IPS-NIHi7 (cell line): ENCODE results near the gene HS3ST2.
"Not testable (repeated sequence)": the region's sequence is repeated elsewhere in the genome, so short reads cannot be mapped to it uniquely, and the experiment has no call there.

Experiments
- DNase-seq: peaks from one replicate; pipeline ENCODE4 v3.0.0; 2012; ENCODE audit warnings: mixed read lengths; ENCODE audit errors: extremely low spot score

The HS3ST2 gene

GRCh38 chr16:22878955-22879354, 65.0 kb downstream of the HS3ST2 start:
- DNase-seq = no peak

GRCh38 chr16:22879466-22879865, 65.5 kb downstream of the HS3ST2 start:
- no peak for DNase-seq

GRCh38 chr16:22882981-22883380, 69.0 kb downstream of the HS3ST2 start:
- DNase-seq = no peak

- DNase-seq = no peak
Measured at GRCh38 chr16:22885951-22886350, 72.0 kb downstream of the HS3ST2 start.

- no peak for DNase-seq
Measured at GRCh38 chr16:22886927-22887326, 73.0 kb downstream of the HS3ST2 start.

GRCh38 chr16:22887445-22887844, 73.5 kb downstream of the HS3ST2 start:
- DNase-seq = no peak

- DNase-seq = peak; percentile 27
Measured at GRCh38 chr16:22888791-22889190, 74.8 kb downstream of the HS3ST2 start.

- DNase-seq = no peak
Measured at GRCh38 chr16:22890976-22891375, 77.0 kb downstream of the HS3ST2 start.

- DNase-seq = no peak
Measured at GRCh38 chr16:22897184-22897583, 83.2 kb downstream of the HS3ST2 start.

GRCh38 chr16:22898131-22898530, 84.2 kb downstream of the HS3ST2 start:
- DNase-seq = no peak

- DNase-seq = peak; percentile 87
Measured at GRCh38 chr16:22898874-22899348, 84.9 kb downstream of the HS3ST2 start.

GRCh38 chr16:22899567-22899966, 85.6 kb downstream of the HS3ST2 start:
- not testable (repeated sequence) for DNase-seq

- DNase-seq = no peak
Measured at GRCh38 chr16:22900863-22901262, 86.9 kb downstream of the HS3ST2 start.

- no peak for DNase-seq
Measured at GRCh38 chr16:22901563-22901962, 87.6 kb downstream of the HS3ST2 start.

GRCh38 chr16:22903716-22904115, 89.8 kb downstream of the HS3ST2 start:
- DNase-seq = no peak

GRCh38 chr16:22912654-22913053, 98.7 kb downstream of the HS3ST2 start:
- DNase-seq = peak; percentile 25

GRCh38 chr16:22915003-22915402, 101.0 kb downstream of the HS3ST2 start:
- no peak for DNase-seq

GRCh38 chr16:22923491-22923890, 109.5 kb downstream of the HS3ST2 start:
- DNase-seq = no peak

- DNase-seq = no peak
Measured at GRCh38 chr16:22924492-22924891, 110.5 kb downstream of the HS3ST2 start.

- no peak for DNase-seq
Measured at GRCh38 chr16:22926105-22926751, 112.3 kb downstream of the HS3ST2 start.

GRCh38 chr16:22927306-22927705, 113.3 kb downstream of the HS3ST2 start:
- no peak for DNase-seq

- DNase-seq = no peak
Measured at GRCh38 chr16:22928882-22929435, 115.0 kb downstream of the HS3ST2 start.

GRCh38 chr16:22929461-22929860, 115.5 kb downstream of the HS3ST2 start:
- no peak for DNase-seq
